Upper lobe of left lung (tissue), 6 donors: Measurements from ENCODE around the gene ITSN2. TPM values are rescaled to one million over a fixed set of nuclear protein-coding genes. Genes with fewer than 3 reads are reported as not detected.
"Not testable (repeated sequence)": the region's sequence is repeated elsewhere in the genome, so short reads cannot be mapped to it uniquely, and the experiment has no call there.

Source experiments
- ATAC-seq, 2 donors: fragments of 200-7000 bp; cut with Tn5 transposase; one replicate each; pipeline ENCODE4 v1.9.1; 2022; ENCODE audit warnings: mild to moderate bottlenecking in 2 of 2, moderate library complexity in 2 of 2; ENCODE audit not compliant: low FRiP score in 2 of 2
- DNase-seq, 2 donors: peaks; one replicate each; pipeline ENCODE4 v3.0.0-alpha.2; 2019 to 2020
- H3K27ac ChIP-seq, 4 donors: fragments of 200-600 bp; sonication (generic); one replicate each; pipeline ENCODE4 v1.5.1; 2016 to 2019
- H3K27me3 ChIP-seq, 4 donors: fragments of 200-600 bp; sonication (generic); one replicate each; pipeline ENCODE4 v1.5.1; 2017 to 2019
- H3K36me3 ChIP-seq, 4 donors: fragments of 200-600 bp; sonication (generic); one replicate each; pipeline ENCODE4 v1.5.1; 2016 to 2019
- H3K4me1 ChIP-seq, 4 donors: fragments of 200-600 bp; sonication (generic); one replicate each; pipeline ENCODE4 v1.5.1; 2018 to 2019
- H3K4me3 ChIP-seq, 4 donors: fragments of 200-600 bp; sonication (generic); one replicate each; pipeline ENCODE4 v1.5.1; 2017 to 2019; ENCODE audit warnings: mild to moderate bottlenecking in 2 of 4, moderate library complexity in 1 of 4
- H3K9me3 ChIP-seq, 4 donors: fragments of 200-600 bp; sonication (generic); one replicate each; pipeline ENCODE4 v1.5.1; 2018 to 2019
- EP300 ChIP-seq, 4 donors: sonication (generic); formaldehyde crosslinking; IDR thresholded peaks; one replicate each; pipeline ENCODE4 v1.5.1; 2017; ENCODE audit warnings: antibody characterized with exemption in 4 of 4, control low read depth in 2 of 4
- POLR2A ChIP-seq, 4 donors: fragments of 450-650 bp; IDR thresholded peaks; one replicate each; pipeline ENCODE4 v1.5.1; 2016 to 2017; ENCODE audit warnings: antibody characterized with exemption in 4 of 4, mild to moderate bottlenecking in 2 of 4
- POLR2AphosphoS5 ChIP-seq, 2 donors: sonication (generic); formaldehyde crosslinking; IDR thresholded peaks; one replicate each; pipeline ENCODE4 v1.5.1; 2017; ENCODE audit warnings: antibody characterized with exemption in 2 of 2
- whole genome bisulfite sequencing, 2 donors: methylation state at CpG; one replicate each; pipeline ENCODE4 v1.1.5; 2017 to 2018; 5-methylcytosine and 5-hydroxymethylcytosine counted together
- total RNA-seq, 6 donors: library from RNA; depleted of rRNA in 4 of 6; stranded (reverse); fragments of >200 nt in 4 of 6; gene quantifications; one replicate each; pipeline versions ENCODE4 v1.1.0 to v1.2.1, GENCODE V29; 2016 to 2021
- TF ChIP-seq, protein P1 (sequence below), 6 experiments: fragments of 450-650 bp in 4 of 6; fragments of 200-600 bp in 2 of 6; sonication (generic) in 2 of 6; IDR thresholded peaks; one replicate each; pipeline ENCODE4 v1.5.1; 2016 to 2019; ENCODE audit warnings: antibody characterized with exemption in 6 of 6
- donor health status: DM: no; HTN: no; CAD: no; lungs with moderate emphysema.
- donor health status: DM: no; HTN: yes; CAD: no; lungs with severe emphysema.

ITSN2 gene
- total RNA-seq, 6 donors from 2014 or later = 73.4 to 119 (median 91.3) TPM

GRCh38 chr2:24359129-24360049, 947 bp downstream of the ITSN2 start:
- Histone ChIP-seq H3K4me3 (peak overlapping the region; percentile 78 to 97 (median 91)), H3K36me3 (no peaks in the 10 kb centered on the region), H3K9me3 (no peaks in the 10 kb centered on the region), H3K4me1 (peaks cover 13 to 34% (median 21%) of the 10 kb centered on the region in 4 donors), H3K27me3 (no peaks in the 10 kb centered on the region), H3K27ac (peak overlapping the region; percentile 97 to 100 (median 98))
- peak in 1 of 2 donors; percentile 13 for ATAC-seq
- DNase-seq = peak in 1 of 2 donors; percentile 62
- 5 to 7% methylated on average over 29 to 36 of the region's 46 CpGs for WGBS, 2 donors
- TF ChIP-seq POLR2AphosphoS5 (IDR thresholded peaks at IDR 0.05) = peak in 1 of 2 donors; percentile 69
- TF ChIP-seq, protein P1, sequence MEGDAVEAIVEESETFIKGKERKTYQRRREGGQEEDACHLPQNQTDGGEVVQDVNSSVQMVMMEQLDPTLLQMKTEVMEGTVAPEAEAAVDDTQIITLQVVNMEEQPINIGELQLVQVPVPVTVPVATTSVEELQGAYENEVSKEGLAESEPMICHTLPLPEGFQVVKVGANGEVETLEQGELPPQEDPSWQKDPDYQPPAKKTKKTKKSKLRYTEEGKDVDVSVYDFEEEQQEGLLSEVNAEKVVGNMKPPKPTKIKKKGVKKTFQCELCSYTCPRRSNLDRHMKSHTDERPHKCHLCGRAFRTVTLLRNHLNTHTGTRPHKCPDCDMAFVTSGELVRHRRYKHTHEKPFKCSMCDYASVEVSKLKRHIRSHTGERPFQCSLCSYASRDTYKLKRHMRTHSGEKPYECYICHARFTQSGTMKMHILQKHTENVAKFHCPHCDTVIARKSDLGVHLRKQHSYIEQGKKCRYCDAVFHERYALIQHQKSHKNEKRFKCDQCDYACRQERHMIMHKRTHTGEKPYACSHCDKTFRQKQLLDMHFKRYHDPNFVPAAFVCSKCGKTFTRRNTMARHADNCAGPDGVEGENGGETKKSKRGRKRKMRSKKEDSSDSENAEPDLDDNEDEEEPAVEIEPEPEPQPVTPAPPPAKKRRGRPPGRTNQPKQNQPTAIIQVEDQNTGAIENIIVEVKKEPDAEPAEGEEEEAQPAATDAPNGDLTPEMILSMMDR (IDR thresholded peaks at IDR 0.05) = no peak

DNA sequence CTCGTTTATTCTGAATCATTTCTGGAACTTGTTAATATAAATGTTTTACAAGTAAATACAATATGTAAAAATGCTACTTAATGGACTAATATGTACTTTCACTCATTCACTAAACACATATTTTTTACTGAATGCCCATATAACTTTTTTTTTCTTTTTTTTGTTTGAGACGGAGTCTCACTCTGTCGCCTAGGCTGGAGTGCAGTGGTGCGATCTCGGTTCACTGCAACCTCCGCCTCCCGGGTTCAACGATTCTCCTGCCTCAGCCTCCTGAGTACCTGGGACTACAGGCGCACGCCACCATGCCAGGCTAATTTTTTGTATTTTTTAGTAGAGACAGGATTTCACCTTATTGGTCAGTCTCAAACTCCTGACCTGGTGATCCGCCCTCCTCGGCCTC, 2.6 kb downstream of the ITSN2 start:
- not testable (repeated sequence) for H3K36me3 ChIP-seq, H3K27ac ChIP-seq, ATAC-seq, DNase-seq, H3K27me3 ChIP-seq, H3K9me3 ChIP-seq
- Histone ChIP-seq H3K4me1 (peaks cover 19 to 46% (median 30%) of the 10 kb centered on the region in 4 donors), H3K4me3 (peak overlapping the region in 1 of 4 donors; percentile 97)
- WGBS, 2 donors = 95 to 97% methylated on average over 12 of the region's 12 CpGs

GRCh38 chr2:24357115-24357514, 3.2 kb downstream of the ITSN2 start:
- not testable (repeated sequence) for ATAC-seq
- peaks cover 24 to 53% (median 33%) of the 10 kb centered on the region in 4 donors for H3K4me1 ChIP-seq
- 94 to 98% methylated on average over 4 of the region's 4 CpGs for WGBS, 2 donors

GRCh38 chr2:24354957-24355356, 5.4 kb downstream of the ITSN2 start:
- Histone ChIP-seq H3K27ac (peak overlapping the region in 1 of 4 donors; percentile 53), H3K9me3 (no peaks in the 10 kb centered on the region), H3K4me1 (peaks cover 27 to 56% (median 37%) of the 10 kb centered on the region in 4 donors), H3K36me3 (no peaks in the 10 kb centered on the region), H3K4me3 (no peak overlapping the region), H3K27me3 (no peaks in the 10 kb centered on the region)
- DNase-seq = no peak
- ATAC-seq = peak in 1 of 2 donors; percentile 55
- WGBS, 2 donors = 80 to 81% methylated on average over 1 of the region's 1 CpG
- TF ChIP-seq POLR2AphosphoS5 (IDR thresholded peaks at IDR 0.05) (no peak), POLR2A (IDR thresholded peaks at IDR 0.05) (no peak), EP300 (IDR thresholded peaks at IDR 0.05) (no peak)
- TF ChIP-seq, protein P1 (IDR thresholded peaks at IDR 0.05) = no peak

More at GRCh38 chr2:24357115-24357514, 3.2 kb downstream of the ITSN2 start:
- not testable (repeated sequence) for H3K27me3 ChIP-seq, H3K27ac ChIP-seq, H3K36me3 ChIP-seq, DNase-seq, H3K9me3 ChIP-seq, H3K4me3 ChIP-seq

DNA sequence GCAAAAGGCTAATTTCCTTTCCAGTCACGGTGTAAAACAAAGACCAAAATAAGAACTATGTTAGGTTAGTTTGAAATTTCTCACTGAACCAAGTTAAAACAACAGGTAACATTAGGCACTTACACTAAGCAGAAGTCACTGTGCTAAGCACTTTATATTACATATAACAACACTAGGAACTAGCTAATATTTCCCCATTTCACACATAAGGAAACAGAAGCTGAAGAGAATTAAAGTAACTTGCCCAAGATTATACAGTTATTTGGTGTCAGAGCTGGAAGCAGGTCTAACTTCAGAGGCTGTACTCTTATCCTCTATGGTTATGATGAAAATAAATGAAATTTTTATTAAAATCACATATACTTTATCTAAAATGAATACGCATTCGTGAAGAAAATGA, 5.9 kb downstream of the ITSN2 start:
- WGBS, 2 donors = 63 to 72% methylated on average over 3 of the region's 3 CpGs
- no peak for DNase-seq
- no peak overlapping the region for H3K4me3 ChIP-seq
- peak in 1 of 2 donors; percentile 49 for ATAC-seq
- H3K36me3 ChIP-seq = no peaks in the 10 kb centered on the region
- peaks cover 30 to 61% (median 37%) of the 10 kb centered on the region in 4 donors for H3K4me1 ChIP-seq
- H3K27me3 ChIP-seq = no peaks in the 10 kb centered on the region
- H3K27ac ChIP-seq = peak overlapping the region in 2 of 4 donors; percentile 19 to 53
- TF ChIP-seq POLR2A (IDR thresholded peaks at IDR 0.05) = no peak
- TF ChIP-seq EP300 (IDR thresholded peaks at IDR 0.05) = no peak
- TF ChIP-seq, protein P1 (IDR thresholded peaks at IDR 0.05) = no peak
- TF ChIP-seq POLR2AphosphoS5 (IDR thresholded peaks at IDR 0.05) = no peak
- no peaks in the 10 kb centered on the region for H3K9me3 ChIP-seq
